Measurements from ENCODE around the gene PRDM1. TPM values are rescaled to one million over a fixed set of nuclear protein-coding genes. Genes with fewer than 3 reads are reported as not detected.

PRDM1 gene
- total RNA-seq, 1 donor from 2014 or later: 1.6 TPM

GRCh38 chr6:106158816-106159215, 72.7 kb downstream of the PRDM1 start:
- no peak overlapping the region for H3K27ac ChIP-seq (ENCODE audit: low read depth, low read length)
- H3K27me3 ChIP-seq (ENCODE audit: control insufficient read depth in 3 of 3, insufficient read depth in 3 of 3, low read length in 3 of 3): no peaks in the 10 kb centered on the region
- peaks cover 0 to 11% (median 0%) of the 10 kb centered on the region in 3 donors for H3K4me1 ChIP-seq (ENCODE audit: control insufficient read depth in 3 of 3, insufficient read depth in 3 of 3, low read length in 3 of 3)
- H3K4me3 ChIP-seq (ENCODE audit: low read length in 3 of 3): no peak overlapping the region
- no peaks in the 10 kb centered on the region for H3K9me3 ChIP-seq (ENCODE audit: control insufficient read depth in 3 of 3, low read length in 3 of 3)
- H3K36me3 ChIP-seq (ENCODE audit: control insufficient read depth in 3 of 3, insufficient read depth in 3 of 3, low read length in 3 of 3): no peaks in the 10 kb centered on the region
- H3K9ac ChIP-seq (ENCODE audit: low read depth in 1 of 3, low read length in 3 of 3): no peak overlapping the region

Other genes starting within 250 kb of the PRDM1 start
- gene ATG5, start 239.4 kb downstream of the PRDM1 start, total RNA-seq: 38.1 TPM